A549 (cell line): Measurements from ENCODE around the gene CHCHD6. TPM values are rescaled to one million over a fixed set of nuclear protein-coding genes. Genes with fewer than 3 reads are reported as not detected.

Source experiments
- ATAC-seq, 2 experiments: fragments of 200-7000 bp in 1 of 2; fragments of >200 bp in 1 of 2; cut with Nextera tagmentation in 1 of 2; cut with Tn5 transposase in 1 of 2; 3 replicates each; pipeline versions ENCODE4 v1.8.0 to v1.9.1; 2018 to 2020; ENCODE audit warnings: mild to moderate bottlenecking in 1 of 2, moderate library complexity in 1 of 2
- CTCF ChIA-PET: fragments of 300-600 bp; sonication (Branson Sonifier 250); formaldehyde crosslinking; extraction: SDS; loops from one replicate; lab custom pipeline; 2021; ENCODE audit warnings: antibody characterized with exemption, inconsistent platforms; lab: Yijun Ruan, JAX
- POLR2A ChIA-PET: fragments of 350-600 bp; formaldehyde crosslinking; extraction: SDS; loops from one replicate; lab custom pipeline; 2021; ENCODE audit warnings: antibody characterized with exemption, inconsistent platforms; lab: Yijun Ruan, JAX
- DNase-seq, 2 experiments: peaks; one replicate each; pipeline versions ENCODE4 v3.0.0 to v3.0.0-alpha.2; 2011 to 2016; ENCODE audit warnings: low read depth in 1 of 2, low spot score in 1 of 2
- FAIRE-seq: peaks from 2 replicates; lab custom pipeline; 2011; peaks lifted over from hg19 to GRCh38; lab: Jason Lieb, UNC
- H3K27ac ChIP-seq, 2 experiments: fragments of >200 bp; sonication (Bioruptor Twin); formaldehyde crosslinking; 3 replicates each; pipeline ENCODE4 v1.5.1; 2016 to 2017
- H3K4me1 ChIP-seq: fragments of >200 bp; sonication (Bioruptor Twin); formaldehyde crosslinking; 3 replicates; pipeline ENCODE4 v1.6.1; 2016
- H3K4me2 ChIP-seq: fragments of >200 bp; sonication (Bioruptor Twin); formaldehyde crosslinking; 3 replicates; pipeline ENCODE4 v1.6.1; 2016
- H3K4me3 ChIP-seq: fragments of >200 bp; sonication (Bioruptor Twin); formaldehyde crosslinking; 3 replicates; pipeline ENCODE4 v1.5.1; 2016
- H3K9me3 ChIP-seq: fragments of >200 bp; sonication (Bioruptor Twin); formaldehyde crosslinking; 3 replicates; pipeline ENCODE4 v1.6.1; 2016
- CEBPB ChIP-seq, 2 experiments: fragments of >200 bp in 1 of 2; sonication (Bioruptor Twin) in 1 of 2; formaldehyde crosslinking in 1 of 2; IDR thresholded peaks; 2 replicates each; pipeline ENCODE4 v1.6.1; 2012 to 2016
- EHMT2 ChIP-seq: fragments of 200-600 bp; sonication (generic); IDR thresholded peaks from 2 replicates; pipeline ENCODE4 v1.6.1; 2016; ENCODE audit warnings: antibody characterized with exemption, low read depth, mild to moderate bottlenecking, moderate library complexity
- ESRRA ChIP-seq: fragments of 150-350 bp; IDR thresholded peaks from 2 replicates; pipeline ENCODE4 v1.6.1; 2014; ENCODE audit warnings: mild to moderate bottlenecking, low read length, borderline replicate concordance
- HEYL ChIP-seq: fragments of 250-450 bp; sonication (Bioruptor Pico); IDR thresholded peaks from 2 replicates; pipeline ENCODE4 v1.8.0; 2021; ENCODE audit warnings: mild to moderate bottlenecking, moderate library complexity
- HOXB5 ChIP-seq: fragments of 250-450 bp; sonication (Bioruptor Pico); IDR thresholded peaks from 2 replicates; pipeline ENCODE4 v1.5.0; 2020; ENCODE audit warnings: mild to moderate bottlenecking, moderate library complexity
- JUN ChIP-seq, 2 experiments: fragments of >200 bp; sonication (Bioruptor Twin); formaldehyde crosslinking; IDR thresholded peaks; 2 replicates in 1 of 2; 3 replicates in 1 of 2; pipeline ENCODE4 v1.6.1; 2016 to 2017
- MAFK ChIP-seq: fragments of 450-650 bp; IDR thresholded peaks from 2 replicates; pipeline ENCODE4 v1.6.1; 2014; ENCODE audit not compliant: partially characterized antibody
- MAZ ChIP-seq: fragments of 150-350 bp; IDR thresholded peaks from 2 replicates; pipeline ENCODE4 v1.6.1; 2014; ENCODE audit warnings: antibody characterized with exemption, low read depth, low read length, borderline replicate concordance
- NFE2L2 ChIP-seq: fragments of 150-350 bp; conservative IDR thresholded peaks from 2 replicates; pipeline ENCODE4 v1.6.1; 2014; ENCODE audit warnings: low read length
- NPAS2 ChIP-seq: fragments of 250-450 bp; sonication (Bioruptor Pico); IDR thresholded peaks from 2 replicates; pipeline ENCODE4 v1.8.0; 2022; ENCODE audit warnings: mild to moderate bottlenecking, moderate library complexity, borderline replicate concordance
- NR3C1 ChIP-seq: fragments of >200 bp; sonication (Bioruptor Twin); formaldehyde crosslinking; IDR thresholded peaks from 3 replicates; pipeline ENCODE4 v1.6.1; 2017
- PHF8 ChIP-seq: fragments of 200-600 bp; sonication (generic); IDR thresholded peaks from 2 replicates; pipeline ENCODE4 v1.6.1; 2016; ENCODE audit warnings: low read depth, mild to moderate bottlenecking, antibody characterized with exemption, moderate library complexity, borderline replicate concordance
- RAD21 ChIP-seq, 2 experiments: fragments of >200 bp in 1 of 2; sonication (Bioruptor Twin) in 1 of 2; formaldehyde crosslinking in 1 of 2; IDR thresholded peaks in 1 of 2; conservative IDR thresholded peaks in 1 of 2; 2 replicates in 1 of 2; 3 replicates in 1 of 2; pipeline ENCODE4 v1.6.1; 2012 to 2018; ENCODE audit warnings: inconsistent platforms in 1 of 2
- RFX5 ChIP-seq: fragments of 450-650 bp; IDR thresholded peaks from 2 replicates; pipeline ENCODE4 v1.7.1; 2014; ENCODE audit warnings: antibody characterized with exemption, mild to moderate bottlenecking, moderate library complexity
- RNF2 ChIP-seq: fragments of 200-600 bp; sonication (generic); IDR thresholded peaks from 2 replicates; pipeline ENCODE4 v1.6.1; 2016; ENCODE audit warnings: low read depth, mild to moderate bottlenecking, antibody characterized with exemption, moderate library complexity, borderline replicate concordance
- SMC3 ChIP-seq: fragments of >200 bp; sonication (Bioruptor Twin); formaldehyde crosslinking; IDR thresholded peaks from 3 replicates; pipeline ENCODE4 v1.6.1; 2018; ENCODE audit warnings: inconsistent platforms
- SREBF2 ChIP-seq: fragments of 450-650 bp; IDR thresholded peaks from 2 replicates; pipeline ENCODE4 v1.6.1; 2014; ENCODE audit warnings: mild to moderate bottlenecking, moderate library complexity
- ZNF302 ChIP-seq: fragments of 250-450 bp; sonication (Bioruptor Pico); IDR thresholded peaks from 2 replicates; pipeline ENCODE4 v1.9.0; 2021; ENCODE audit warnings: inconsistent platforms, mild to moderate bottlenecking, moderate library complexity
- WGBS: methylation state at CpG from one replicate; pipeline ENCODE4 v1.1.6; 2017; ENCODE audit errors: missing lambda C conversion rate; 5-methylcytosine and 5-hydroxymethylcytosine counted together
- polyA plus RNA-seq, 4 experiments: library from polyadenylated mRNA; depleted of rRNA in 3 of 4; stranded (reverse); fragments of >200 nt; fragmentation: RNase III in 1 of 4; extraction: RNeasy Plus Mini Kit Qiagen cat#74134 plus additional on column Dnase treatment in 1 of 4; gene quantifications; 2 replicates in 3 of 4; 3 replicates in 1 of 4; pipeline ENCODE4 v1.2.3, GENCODE V29; 2011 to 2017
- TF ChIP-seq, protein P1 (sequence below): IDR thresholded peaks from 2 replicates; pipeline ENCODE4 v1.6.1; 2012
- TF ChIP-seq, protein P2 (sequence below): fragments of 200-600 bp; sonication (generic); IDR thresholded peaks from 2 replicates; pipeline ENCODE4 v1.6.1; 2016; ENCODE audit warnings: antibody characterized with exemption, mild to moderate bottlenecking, moderate library complexity
- TF ChIP-seq, protein P3 (sequence below): fragments of 250-450 bp; sonication (Bioruptor Pico); IDR thresholded peaks from 2 replicates; pipeline ENCODE4 v1.5.0; 2021; ENCODE audit warnings: mild to moderate bottlenecking, moderate library complexity, borderline replicate concordance
- TF ChIP-seq, protein P4 (sequence below): fragments of 250-450 bp; sonication (Bioruptor Pico); IDR thresholded peaks from 2 replicates; pipeline ENCODE4 v1.5.0; 2020; ENCODE audit warnings: low read depth, mild to moderate bottlenecking, moderate library complexity

The CHCHD6 gene
- polyA plus RNA-seq, 2 of the 4 experiments (the other 2 are of a cell fraction): 15.0 to 18.1 TPM

DNA sequence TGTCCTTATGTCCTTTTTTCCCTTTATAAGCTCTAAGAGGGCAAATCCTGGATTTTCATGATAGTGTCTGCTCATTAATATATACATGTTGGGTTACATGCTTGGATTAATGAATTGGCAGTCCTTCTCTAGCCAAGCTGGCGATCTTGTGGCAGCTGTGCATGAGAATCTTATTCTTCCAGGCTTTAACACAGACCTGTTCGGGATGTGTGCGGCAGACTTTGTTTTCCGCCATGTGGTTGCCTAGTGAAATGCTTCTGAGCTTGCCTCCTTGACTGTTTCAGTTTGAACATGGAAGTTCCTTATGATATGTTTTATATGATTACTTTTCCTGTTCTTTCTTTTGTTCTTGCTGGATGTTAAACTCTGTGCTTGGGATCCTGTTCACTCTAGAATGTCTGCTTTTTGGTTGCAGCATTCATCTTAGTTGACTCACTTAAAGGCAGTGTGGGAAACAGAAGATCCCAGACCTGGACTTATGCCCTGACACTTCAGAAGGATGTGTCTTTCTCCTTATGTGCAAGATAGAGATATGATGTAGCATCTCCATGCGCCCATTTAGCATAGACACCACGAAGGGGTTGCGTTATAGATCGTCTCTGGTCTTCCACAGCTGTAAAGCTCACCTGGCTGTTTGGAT lies 7.2 kb downstream of the CHCHD6 start:
- 93% methylated on average over 8 of the region's 8 CpGs for WGBS
- Histone ChIP-seq H3K27ac (no peak overlapping the region), H3K4me2 (no peak overlapping the region), H3K9me3 (no peaks in the 10 kb centered on the region), H3K4me1 (no peaks in the 10 kb centered on the region), H3K4me3 (no peak overlapping the region)
- DNase-seq: no peak
- ATAC-seq: no peak
- no peak for FAIRE-seq
- CTCF ChIA-PET: no interaction called here
- TF ChIP-seq HEYL (no peak), RNF2 (no peak), JUN (IDR thresholded peaks at IDR 0.05) (no peak), NR3C1 (no peak), CEBPB (IDR thresholded peaks at IDR 0.05) (no peak), NPAS2 (CRISPR knock-in tag) (no peak), RFX5 (no peak), ZNF302 (CRISPR knock-in tag) (no peak), RAD21 (conservative IDR thresholded peaks at IDR 0.05 in 1 of 2, IDR thresholded peaks at IDR 0.05 in 1 of 2) (no peak), PHF8 (no peak), MAFK (no peak), HOXB5 (CRISPR knock-in tag) (no peak)
- TF ChIP-seq, protein P1, sequence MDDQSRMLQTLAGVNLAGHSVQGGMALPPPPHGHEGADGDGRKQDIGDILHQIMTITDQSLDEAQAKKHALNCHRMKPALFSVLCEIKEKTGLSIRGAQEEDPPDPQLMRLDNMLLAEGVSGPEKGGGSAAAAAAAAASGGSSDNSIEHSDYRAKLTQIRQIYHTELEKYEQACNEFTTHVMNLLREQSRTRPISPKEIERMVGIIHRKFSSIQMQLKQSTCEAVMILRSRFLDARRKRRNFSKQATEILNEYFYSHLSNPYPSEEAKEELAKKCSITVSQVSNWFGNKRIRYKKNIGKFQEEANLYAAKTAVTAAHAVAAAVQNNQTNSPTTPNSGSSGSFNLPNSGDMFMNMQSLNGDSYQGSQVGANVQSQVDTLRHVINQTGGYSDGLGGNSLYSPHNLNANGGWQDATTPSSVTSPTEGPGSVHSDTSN: no peak
- TF ChIP-seq, protein P2, sequence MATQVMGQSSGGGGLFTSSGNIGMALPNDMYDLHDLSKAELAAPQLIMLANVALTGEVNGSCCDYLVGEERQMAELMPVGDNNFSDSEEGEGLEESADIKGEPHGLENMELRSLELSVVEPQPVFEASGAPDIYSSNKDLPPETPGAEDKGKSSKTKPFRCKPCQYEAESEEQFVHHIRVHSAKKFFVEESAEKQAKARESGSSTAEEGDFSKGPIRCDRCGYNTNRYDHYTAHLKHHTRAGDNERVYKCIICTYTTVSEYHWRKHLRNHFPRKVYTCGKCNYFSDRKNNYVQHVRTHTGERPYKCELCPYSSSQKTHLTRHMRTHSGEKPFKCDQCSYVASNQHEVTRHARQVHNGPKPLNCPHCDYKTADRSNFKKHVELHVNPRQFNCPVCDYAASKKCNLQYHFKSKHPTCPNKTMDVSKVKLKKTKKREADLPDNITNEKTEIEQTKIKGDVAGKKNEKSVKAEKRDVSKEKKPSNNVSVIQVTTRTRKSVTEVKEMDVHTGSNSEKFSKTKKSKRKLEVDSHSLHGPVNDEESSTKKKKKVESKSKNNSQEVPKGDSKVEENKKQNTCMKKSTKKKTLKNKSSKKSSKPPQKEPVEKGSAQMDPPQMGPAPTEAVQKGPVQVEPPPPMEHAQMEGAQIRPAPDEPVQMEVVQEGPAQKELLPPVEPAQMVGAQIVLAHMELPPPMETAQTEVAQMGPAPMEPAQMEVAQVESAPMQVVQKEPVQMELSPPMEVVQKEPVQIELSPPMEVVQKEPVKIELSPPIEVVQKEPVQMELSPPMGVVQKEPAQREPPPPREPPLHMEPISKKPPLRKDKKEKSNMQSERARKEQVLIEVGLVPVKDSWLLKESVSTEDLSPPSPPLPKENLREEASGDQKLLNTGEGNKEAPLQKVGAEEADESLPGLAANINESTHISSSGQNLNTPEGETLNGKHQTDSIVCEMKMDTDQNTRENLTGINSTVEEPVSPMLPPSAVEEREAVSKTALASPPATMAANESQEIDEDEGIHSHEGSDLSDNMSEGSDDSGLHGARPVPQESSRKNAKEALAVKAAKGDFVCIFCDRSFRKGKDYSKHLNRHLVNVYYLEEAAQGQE: no peak
- POLR2A ChIA-PET: no interaction called here

DNA sequence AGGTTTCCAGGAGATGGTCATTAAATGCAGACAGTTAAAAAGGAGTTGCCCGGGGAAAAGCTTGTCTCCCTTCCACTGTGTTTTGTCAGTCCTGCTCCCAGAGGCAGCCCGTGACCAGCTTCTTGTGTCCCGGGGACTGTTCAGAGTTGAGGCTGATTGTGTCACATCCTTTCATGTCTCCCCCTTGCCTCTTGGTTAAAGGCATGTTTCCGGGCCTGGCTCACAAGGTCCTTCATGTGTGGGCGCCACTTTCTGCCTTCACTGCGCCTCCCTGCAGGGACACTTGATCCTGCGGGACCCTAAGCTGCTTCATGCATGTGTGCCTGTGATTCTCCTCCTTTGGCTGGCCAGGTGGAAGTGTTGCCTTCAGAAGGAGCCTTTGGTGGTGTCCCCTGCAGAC lies 9.2 kb downstream of the CHCHD6 start:
- FAIRE-seq (no peak), ATAC-seq (no peak), DNase-seq (no peak)
- POLR2A ChIA-PET: no interaction called here
- TF ChIP-seq ESRRA (no peak), SREBF2 (no peak), MAZ (no peak), SMC3 (no peak), NFE2L2 (no peak), EHMT2 (no peak)
- TF ChIP-seq, protein P2: no peak
- TF ChIP-seq, protein P3, sequence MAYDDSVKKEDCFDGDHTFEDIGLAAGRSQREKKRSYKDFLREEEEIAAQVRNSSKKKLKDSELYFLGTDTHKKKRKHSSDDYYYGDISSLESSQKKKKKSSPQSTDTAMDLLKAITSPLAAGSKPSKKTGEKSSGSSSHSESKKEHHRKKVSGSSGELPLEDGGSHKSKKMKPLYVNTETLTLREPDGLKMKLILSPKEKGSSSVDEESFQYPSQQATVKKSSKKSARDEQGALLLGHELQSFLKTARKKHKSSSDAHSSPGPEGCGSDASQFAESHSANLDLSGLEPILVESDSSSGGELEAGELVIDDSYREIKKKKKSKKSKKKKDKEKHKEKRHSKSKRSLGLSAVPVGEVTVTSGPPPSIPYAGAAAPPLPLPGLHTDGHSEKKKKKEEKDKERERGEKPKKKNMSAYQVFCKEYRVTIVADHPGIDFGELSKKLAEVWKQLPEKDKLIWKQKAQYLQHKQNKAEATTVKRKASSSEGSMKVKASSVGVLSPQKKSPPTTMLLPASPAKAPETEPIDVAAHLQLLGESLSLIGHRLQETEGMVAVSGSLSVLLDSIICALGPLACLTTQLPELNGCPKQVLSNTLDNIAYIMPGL (CRISPR knock-in tag): no peak
- TF ChIP-seq, protein P4, sequence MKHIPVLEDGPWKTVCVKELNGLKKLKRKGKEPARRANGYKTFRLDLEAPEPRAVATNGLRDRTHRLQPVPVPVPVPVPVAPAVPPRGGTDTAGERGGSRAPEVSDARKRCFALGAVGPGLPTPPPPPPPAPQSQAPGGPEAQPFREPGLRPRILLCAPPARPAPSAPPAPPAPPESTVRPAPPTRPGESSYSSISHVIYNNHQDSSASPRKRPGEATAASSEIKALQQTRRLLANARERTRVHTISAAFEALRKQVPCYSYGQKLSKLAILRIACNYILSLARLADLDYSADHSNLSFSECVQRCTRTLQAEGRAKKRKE (CRISPR knock-in tag): no peak
- no peak overlapping the region for H3K4me3 ChIP-seq
- no peak overlapping the region for H3K27ac ChIP-seq
- no peak overlapping the region for H3K4me2 ChIP-seq
- CTCF ChIA-PET: interaction anchor here (0.6 to 1.6 kb wide), 6 partner anchors 10 to 269 kb away, joined by 3 to 8 read pairs (median 3); partner anchors contain the start of genes CHCHD6 and PLXNA1
- no peaks in the 10 kb centered on the region for H3K9me3 ChIP-seq
- H3K4me1 ChIP-seq: no peaks in the 10 kb centered on the region
- 97% methylated on average over 7 of the region's 7 CpGs for WGBS
